G401 (cell line): ENCODE data around the gene C11orf65. TPM values are rescaled to one million over a fixed set of nuclear protein-coding genes. Genes with fewer than 3 reads are reported as not detected.
"Not testable (repeated sequence)": the region's sequence is repeated elsewhere in the genome, so short reads cannot be mapped to it uniquely, and the experiment has no call there.

ENCODE experiments used
- DNase-seq: peaks from one replicate; pipeline ENCODE4 v3.0.0-alpha.2; 2015; ENCODE audit warnings: low spot score
- in situ Hi-C: cut with HindIII; loops from 2 replicates; pipeline ENCODE4 v1.10.0; 2016; ENCODE audit warnings: low sequenced_read_pairs, mixed read lengths
- total RNA-seq: library from RNA; depleted of rRNA; stranded (reverse); fragments of >200 nt; shearing (Covaris generic); gene quantifications from 2 replicates; pipeline ENCODE4 v1.2.3, GENCODE V29; 2014; rRNA removed

Gene C11orf65
- total RNA-seq, 1 experiment from 2014 or later, result 0.24 TPM

- no peak for DNase-seq
- in situ Hi-C loops, result no loop called here
These were observed 75.0 kb downstream of the C11orf65 start for GRCh38 chr11:108392353-108392752.

GRCh38 chr11:108388576-108388975 lies 78.8 kb downstream of the C11orf65 start:
- in situ Hi-C loops, result no loop called here
- DNase-seq, result no peak

- in situ Hi-C loops, result not testable (repeated sequence)
These were observed 93.8 kb downstream of the C11orf65 start for GRCh38 chr11:108373505-108373904.

GRCh38 chr11:108370990-108371389 lies 96.3 kb downstream of the C11orf65 start:
- no peak for DNase-seq

More at GRCh38 chr11:108373505-108373904, 93.8 kb downstream of the C11orf65 start:
- not testable (repeated sequence) for DNase-seq

GRCh38 chr11:108370315-108370714 lies 97.0 kb downstream of the C11orf65 start:
- no peak for DNase-seq
- in situ Hi-C loops, result no loop called here

More at GRCh38 chr11:108370990-108371389, 96.3 kb downstream of the C11orf65 start:
- in situ Hi-C loops, result no loop called here

GRCh38 chr11:108369064-108369463 lies 98.3 kb downstream of the C11orf65 start:
- in situ Hi-C loops, result no loop called here
- no peak for DNase-seq

- no peak for DNase-seq
- in situ Hi-C loops, result no loop called here
These were observed 99.2 kb downstream of the C11orf65 start for GRCh38 chr11:108368134-108368533.

GRCh38 chr11:108364159-108364558 lies 103.2 kb downstream of the C11orf65 start:
- in situ Hi-C loops, result no loop called here
- no peak for DNase-seq

- no peak for DNase-seq
- in situ Hi-C loops, result no loop called here
These were observed 115.9 kb downstream of the C11orf65 start for GRCh38 chr11:108351468-108351867.

GRCh38 chr11:108346451-108346850 lies 120.9 kb downstream of the C11orf65 start:
- DNase-seq, result no peak
- in situ Hi-C loops, result no loop called here

GRCh38 chr11:108345767-108346166 lies 121.6 kb downstream of the C11orf65 start:
- DNase-seq, result no peak
- in situ Hi-C loops, result no loop called here

GRCh38 chr11:108343714-108344113 lies 123.6 kb downstream of the C11orf65 start:
- no peak for DNase-seq
- in situ Hi-C loops, result no loop called here

- in situ Hi-C loops, result no loop called here
- DNase-seq, result no peak
These were observed 125.7 kb downstream of the C11orf65 start for GRCh38 chr11:108341654-108342053.

- in situ Hi-C loops, result no loop called here
- no peak for DNase-seq
These were observed 126.4 kb downstream of the C11orf65 start for GRCh38 chr11:108340973-108341372.

GRCh38 chr11:108338750-108339149 lies 128.6 kb downstream of the C11orf65 start:
- in situ Hi-C loops, result no loop called here
- DNase-seq, result no peak

GRCh38 chr11:108333403-108333899 lies 133.9 kb downstream of the C11orf65 start:
- in situ Hi-C loops, result no loop called here
- DNase-seq, result no peak

Other genes starting within 250 kb of the C11orf65 start
- gene NPAT, start 244.9 kb downstream of the C11orf65 start, total RNA-seq, result 5.5 and 7.1 TPM in 2 replicates
- 25.7 and 55.5 TPM in 2 replicates for gene ATM, start 244.5 kb downstream of the C11orf65 start, total RNA-seq
- 21.7 and 40.1 TPM in 2 replicates for gene POGLUT3, start 30.9 kb upstream of the C11orf65 start, total RNA-seq
- gene EXPH5, start 126.2 kb upstream of the C11orf65 start, total RNA-seq, result 3.6 and 6.5 TPM in 2 replicates
- 40.1 and 40.4 TPM in 2 replicates for gene DDX10, start 197.5 kb upstream of the C11orf65 start, total RNA-seq